ENCODE data around the gene OPN4.

OPN4 gene

GRCh38 chr10:86693721-86694369, 39.5 kb downstream of the OPN4 start:
- CTCF ChIA-PET, result interaction anchor here (0.6 to 1.9 kb wide), 13 partner anchors 10 to 303 kb away, joined by 3 to 9 read pairs (median 4); partner anchors contain the start of gene LDB3
- POLR2A ChIA-PET, result interaction anchor here (1.0 to 1.6 kb wide), 2 partner anchors 18 to 62 kb away, joined by 4 read pairs; partner anchors contain the start of gene BMPR1A
- peak; percentile 64 for DNase-seq (ENCODE audit: extremely low spot score)
- TF ChIP-seq SP1 (IDR thresholded peaks at IDR 0.05), result no peak
- no peak for TF ChIP-seq FOXA1 (IDR thresholded peaks at IDR 0.05)
- TF ChIP-seq ELF4 (IDR thresholded peaks at IDR 0.05), result no peak
- no peak for TF ChIP-seq NFRKB (IDR thresholded peaks at IDR 0.05)
- TF ChIP-seq ARNT (IDR thresholded peaks at IDR 0.05), result no peak

GRCh38 chr10:86698207-86698940, 44.0 kb downstream of the OPN4 start:
- TF ChIP-seq ARNT (IDR thresholded peaks at IDR 0.05) (no peak), HDGF (IDR thresholded peaks at IDR 0.05; ENCODE audit: borderline replicate concordance) (no peak), CTBP1 (IDR thresholded peaks at IDR 0.05; ENCODE audit: borderline replicate concordance) (no peak), BHLHE40 (IDR thresholded peaks at IDR 0.05; ENCODE audit: borderline replicate concordance) (no peak), ELF4 (IDR thresholded peaks at IDR 0.05) (no peak), FOXM1 (IDR thresholded peaks at IDR 0.05; ENCODE audit: borderline replicate concordance) (no peak), LEF1 (IDR thresholded peaks at IDR 0.05; ENCODE audit: borderline replicate concordance) (no peak), L3MBTL2 (conservative IDR thresholded peaks at IDR 0.05) (no peak), NFRKB (IDR thresholded peaks at IDR 0.05) (no peak), FOXK2 (IDR thresholded peaks at IDR 0.05) (no peak), SUZ12 (IDR thresholded peaks at IDR 0.05) (no peak), ZNF384 (IDR thresholded peaks at IDR 0.05) (no peak), FOXA1 (IDR thresholded peaks at IDR 0.05) (no peak), TARDBP (IDR thresholded peaks at IDR 0.05) (no peak), PKNOX1 (IDR thresholded peaks at IDR 0.05) (no peak), SP1 (IDR thresholded peaks at IDR 0.05) (no peak)
- ChIA-PET CTCF (interaction anchor here (1.0 kb wide), 1 partner anchor 8 kb away, joined by 3 read pairs; no protein-coding TSS in a partner anchor), POLR2A (no interaction called here)
- no peak for DNase-seq (ENCODE audit: extremely low spot score)

- no peak for DNase-seq (ENCODE audit: extremely low spot score)
- ChIA-PET CTCF (interaction anchor here (1.0 kb wide), 1 partner anchor 9 kb away, joined by 3 read pairs; no protein-coding TSS in a partner anchor), POLR2A (no interaction called here)
- TF ChIP-seq NFRKB (IDR thresholded peaks at IDR 0.05) (no peak), BHLHE40 (IDR thresholded peaks at IDR 0.05; ENCODE audit: borderline replicate concordance) (no peak), FOXA1 (IDR thresholded peaks at IDR 0.05) (no peak), CTBP1 (IDR thresholded peaks at IDR 0.05; ENCODE audit: borderline replicate concordance) (no peak), L3MBTL2 (conservative IDR thresholded peaks at IDR 0.05) (no peak), LEF1 (IDR thresholded peaks at IDR 0.05; ENCODE audit: borderline replicate concordance) (no peak), ELF4 (IDR thresholded peaks at IDR 0.05) (no peak), PKNOX1 (IDR thresholded peaks at IDR 0.05) (no peak), ARNT (IDR thresholded peaks at IDR 0.05) (no peak), ZNF384 (IDR thresholded peaks at IDR 0.05) (no peak), HDGF (IDR thresholded peaks at IDR 0.05; ENCODE audit: borderline replicate concordance) (no peak), FOXM1 (IDR thresholded peaks at IDR 0.05; ENCODE audit: borderline replicate concordance) (no peak), FOXK2 (IDR thresholded peaks at IDR 0.05) (no peak), SP1 (IDR thresholded peaks at IDR 0.05) (no peak), TARDBP (IDR thresholded peaks at IDR 0.05) (no peak)
Observed at GRCh38 chr10:86699125-86699524, 44.8 kb downstream of the OPN4 start.

- no peak for DNase-seq (ENCODE audit: extremely low spot score)
- TF ChIP-seq SUZ12 (IDR thresholded peaks at IDR 0.05), result no peak
- TF ChIP-seq SP1 (IDR thresholded peaks at IDR 0.05), result no peak
- no peak for TF ChIP-seq L3MBTL2 (conservative IDR thresholded peaks at IDR 0.05)
- TF ChIP-seq CTBP1 (IDR thresholded peaks at IDR 0.05; ENCODE audit: borderline replicate concordance), result no peak
- TF ChIP-seq LEF1 (IDR thresholded peaks at IDR 0.05; ENCODE audit: borderline replicate concordance), result no peak
- TF ChIP-seq ELF4 (IDR thresholded peaks at IDR 0.05), result no peak
- no peak for TF ChIP-seq FOXA1 (IDR thresholded peaks at IDR 0.05)
- TF ChIP-seq FOXK2 (IDR thresholded peaks at IDR 0.05), result no peak
- TF ChIP-seq NFRKB (IDR thresholded peaks at IDR 0.05), result no peak
- TF ChIP-seq FOXM1 (IDR thresholded peaks at IDR 0.05; ENCODE audit: borderline replicate concordance), result no peak
- no peak for TF ChIP-seq BHLHE40 (IDR thresholded peaks at IDR 0.05; ENCODE audit: borderline replicate concordance)
- TF ChIP-seq ARNT (IDR thresholded peaks at IDR 0.05), result no peak
- TF ChIP-seq PKNOX1 (IDR thresholded peaks at IDR 0.05), result no peak
- no peak for TF ChIP-seq HDGF (IDR thresholded peaks at IDR 0.05; ENCODE audit: borderline replicate concordance)
- TF ChIP-seq TARDBP (IDR thresholded peaks at IDR 0.05), result no peak
- TF ChIP-seq ZNF384 (IDR thresholded peaks at IDR 0.05), result no peak
- POLR2A ChIA-PET, result no interaction called here
- CTCF ChIA-PET, result interaction anchor here (1.0 kb wide), 1 partner anchor 9 kb away, joined by 3 read pairs; no protein-coding TSS in a partner anchor
Observed at GRCh38 chr10:86699541-86699940, 45.2 kb downstream of the OPN4 start.

GRCh38 chr10:86699991-86700840, 45.9 kb downstream of the OPN4 start:
- CTCF ChIA-PET, result no interaction called here
- no peak for TF ChIP-seq NFRKB (IDR thresholded peaks at IDR 0.05)
- TF ChIP-seq TARDBP (IDR thresholded peaks at IDR 0.05), result no peak
- POLR2A ChIA-PET, result no interaction called here
- DNase-seq (ENCODE audit: extremely low spot score), result no peak

Data from HEK293T (cell line).